Activated CD4-positive, CD25-positive, alpha-beta regulatory T cell (primary cell): ENCODE results near the gene RGS19.

Experiments used
- DNase-seq, 4 experiments: peaks; one replicate each; lab custom pipeline; 2025; lab: John Stamatoyannopoulos, UW

The RGS19 gene

GRCh38 chr20:64063389-64064144, 15.8 kb downstream of the RGS19 start:
- no peak for DNase-seq

- peak; percentile 89 to 92 (median 90) for DNase-seq
Measured at GRCh38 chr20:64062596-64063388, 16.5 kb downstream of the RGS19 start, which contains the start of gene TCEA2. Gene TCEA2, plus strand, starts transcription at chr20:64063198. Its CDS starts 115 bp downstream, at chr20:64063313.

- no peak for DNase-seq
Measured at GRCh38 chr20:64062276-64062595, 17.1 kb downstream of the RGS19 start.

- no peak for DNase-seq
Measured at GRCh38 chr20:64058536-64058935, 20.8 kb downstream of the RGS19 start.

GRCh38 chr20:64057628-64058498, 21.5 kb downstream of the RGS19 start:
- peak; percentile 62 to 76 (median 70) for DNase-seq

GRCh38 chr20:64056889-64057627, 22.3 kb downstream of the RGS19 start:
- no peak for DNase-seq

- DNase-seq = no peak
Measured at GRCh38 chr20:64056639-64056888, 22.8 kb downstream of the RGS19 start.

- DNase-seq = no peak
Measured at GRCh38 chr20:64055893-64056638, 23.3 kb downstream of the RGS19 start.

- no peak for DNase-seq
Measured at GRCh38 chr20:64055396-64055892, 23.9 kb downstream of the RGS19 start.

GRCh38 chr20:64053841-64054661, 25.3 kb downstream of the RGS19 start:
- no peak for DNase-seq

- DNase-seq = no peak
Measured at GRCh38 chr20:64052987-64053840, 26.1 kb downstream of the RGS19 start.

- no peak for DNase-seq
Measured at GRCh38 chr20:64052326-64052722, 27.0 kb downstream of the RGS19 start.

- no peak for DNase-seq
Measured at GRCh38 chr20:64051561-64052325, 27.6 kb downstream of the RGS19 start.

GRCh38 chr20:64051033-64051452, 28.3 kb downstream of the RGS19 start:
- no peak for DNase-seq

GRCh38 chr20:64050261-64051032, 28.9 kb downstream of the RGS19 start:
- DNase-seq = no peak

GRCh38 chr20:64049878-64050260, 29.4 kb downstream of the RGS19 start:
- DNase-seq = no peak

GRCh38 chr20:64049060-64049877, 30.0 kb downstream of the RGS19 start, which contains the start of gene SOX18:
Gene SOX18, minus strand, starts transcription at chr20:64049639. Its CDS starts 123 bp downstream, at chr20:64049516.
- DNase-seq = no peak
